HepG2 (cell line): ENCODE measurements around the gene JOSD2. TPM values are rescaled to one million over a fixed set of nuclear protein-coding genes. Genes with fewer than 3 reads are reported as not detected.

Experiments used
- ATAC-seq: fragments of 200-7000 bp; cut with Tn5 transposase; 3 replicates; pipeline ENCODE4 v1.9.1; 2020; ENCODE audit warnings: mild to moderate bottlenecking, moderate library complexity
- BruUV-seq: library from RNA; stranded (reverse); fragments of 400-500 nt; replicated peaks from 2 replicates; lab custom pipeline; 2021; lab: Mats Ljungman, UMichigan
- CTCF ChIA-PET: fragments of 300-600 bp; formaldehyde crosslinking; extraction: SDS; loops from one replicate; lab custom pipeline; 2021; ENCODE audit warnings: low total read pairs, inconsistent platforms, low intra/inter-chr PET ratio; lab: Yijun Ruan, JAX
- POLR2A ChIA-PET: fragments of 350-600 bp; sonication (Branson Sonifier 250); formaldehyde crosslinking; loops from one replicate; lab custom pipeline; 2020; ENCODE audit warnings: antibody characterized with exemption, inconsistent platforms; lab: Yijun Ruan, JAX
- DNase-seq: peaks from one replicate; pipeline ENCODE4 v3.0.0-alpha.2; 2015; ENCODE audit warnings: low spot score
- FAIRE-seq: peaks from 3 replicates; lab custom pipeline; 2011; peaks lifted over from hg19 to GRCh38; lab: Jason Lieb, UNC
- H2AFZ ChIP-seq: one replicate; pipeline ENCODE4 v1.6.1; 2011; ENCODE audit warnings: low read length, inconsistent platforms
- H3K27ac ChIP-seq: fragments of 300-600 bp; 3 replicates; pipeline ENCODE4 v1.8.0; 2011; ENCODE audit warnings: mixed run types, mild to moderate bottlenecking, mixed read lengths, low read length, inconsistent platforms; ENCODE audit not compliant: insufficient read depth; ENCODE audit errors: extremely low read length
- H3K27me3 ChIP-seq, 2 experiments: fragments of 200-600 bp in 1 of 2; 2 replicates in 1 of 2; 3 replicates in 1 of 2; pipeline versions ENCODE4 v1.6.0 to v1.8.0; 2011; ENCODE audit warnings: low read length in 2 of 2, mild to moderate bottlenecking in 2 of 2, moderate library complexity in 2 of 2, inconsistent platforms in 1 of 2; ENCODE audit not compliant: insufficient read depth in 2 of 2, control insufficient read depth in 1 of 2
- H3K36me3 ChIP-seq, 2 experiments: fragments of 200-600 bp in 1 of 2; replicated peaks in 1 of 2; 2 replicates in 1 of 2; 3 replicates in 1 of 2; pipeline versions ENCODE4 v1.5.1 to v1.8.0; 2011; ENCODE audit warnings: low read length in 2 of 2, inconsistent platforms in 1 of 2; ENCODE audit not compliant: insufficient read depth in 2 of 2, control insufficient read depth in 1 of 2
- H3K4me1 ChIP-seq: 2 replicates; pipeline ENCODE4 v1.5.1; 2012; ENCODE audit warnings: low read length, inconsistent platforms; ENCODE audit not compliant: insufficient read depth
- H3K4me2 ChIP-seq: 2 replicates; pipeline ENCODE4 v1.6.0; 2011; ENCODE audit warnings: low read depth, low read length, inconsistent platforms
- H3K4me3 ChIP-seq, 3 experiments: fragments of 200-600 bp in 1 of 3; sonication (generic), shearing (Covaris generic) in 1 of 3; replicated peaks in 1 of 3; 2 replicates each; pipeline ENCODE4 v1.5.1; 2011 to 2016; ENCODE audit warnings: low read length in 3 of 3, inconsistent platforms in 2 of 3, low read depth in 2 of 3, mild to moderate bottlenecking in 2 of 3, control low read depth in 1 of 3, mixed read lengths in 1 of 3; ENCODE audit not compliant: insufficient read depth in 1 of 3
- H3K79me2 ChIP-seq: one replicate; pipeline ENCODE4 v1.6.1; 2011; ENCODE audit warnings: low read length, inconsistent platforms; ENCODE audit not compliant: insufficient read depth
- H3K9ac ChIP-seq: 2 replicates; pipeline ENCODE4 v1.6.0; 2011; ENCODE audit warnings: mild to moderate bottlenecking, low read depth, low read length, inconsistent platforms; ENCODE audit not compliant: insufficient read depth
- H3K9me3 ChIP-seq: 2 replicates; pipeline ENCODE4 v1.5.1; 2012; ENCODE audit warnings: mild to moderate bottlenecking, low read length
- H4K20me1 ChIP-seq: 2 replicates; pipeline ENCODE4 v1.6.0; 2011; ENCODE audit warnings: inconsistent platforms, mild to moderate bottlenecking, low read length, moderate library complexity; ENCODE audit not compliant: insufficient read depth
- HNRNPLL ChIP-seq: fragments of 200-400 bp; formaldehyde crosslinking; IDR thresholded peaks from 2 replicates; pipeline ENCODE4 v1.6.1; 2017; ENCODE audit warnings: mild to moderate bottlenecking, low read depth, low read length; ENCODE audit not compliant: poor library complexity, severe bottlenecking
- KLF12 ChIP-seq: sonication (generic); formaldehyde crosslinking; IDR thresholded peaks from 2 replicates; pipeline ENCODE4 v1.4.0; 2020; ENCODE audit warnings: missing genetic modification reagents, borderline replicate concordance
- NR3C1 ChIP-seq: sonication (generic); formaldehyde crosslinking; IDR thresholded peaks from 2 replicates; pipeline ENCODE4 v1.4.0; 2020; ENCODE audit warnings: missing genetic modification reagents
- SRY ChIP-seq: sonication (generic); formaldehyde crosslinking; IDR thresholded peaks from 2 replicates; pipeline ENCODE4 v1.8.0; 2022; ENCODE audit warnings: mild to moderate bottlenecking, missing genetic modification reagents
- TBX3 ChIP-seq: fragments of 450-650 bp; IDR thresholded peaks from 2 replicates; pipeline ENCODE4 v1.6.1; 2017; ENCODE audit warnings: antibody characterized with exemption, mild to moderate bottlenecking, inconsistent platforms, borderline replicate concordance
- YEATS4 ChIP-seq: sonication (generic); formaldehyde crosslinking; IDR thresholded peaks from 2 replicates; pipeline ENCODE4 v1.4.0; 2020; ENCODE audit warnings: missing genetic modification reagents, borderline replicate concordance
- ZNF530 ChIP-seq: sonication (generic); formaldehyde crosslinking; IDR thresholded peaks from 2 replicates; pipeline ENCODE4 v1.5.0; 2020; ENCODE audit warnings: low read depth, mild to moderate bottlenecking, missing genetic modification reagents
- ZNF562 ChIP-seq: sonication (generic); formaldehyde crosslinking; IDR thresholded peaks from 2 replicates; pipeline ENCODE4 v1.8.0; 2022; ENCODE audit warnings: missing genetic modification reagents, borderline replicate concordance
- ZNF629 ChIP-seq: sonication (generic); formaldehyde crosslinking; conservative IDR thresholded peaks from 2 replicates; pipeline ENCODE4 v1.5.0; 2020; ENCODE audit warnings: missing genetic modification reagents
- ZSCAN30 ChIP-seq: sonication (generic); formaldehyde crosslinking; IDR thresholded peaks from 2 replicates; pipeline ENCODE4 v1.5.0; 2020; ENCODE audit warnings: mild to moderate bottlenecking, missing genetic modification reagents
- WGBS: methylation state at CpG from one replicate; pipeline ENCODE4 v1.1.6; 2017; ENCODE audit warnings: low lambda C conversion rate; 5-methylcytosine and 5-hydroxymethylcytosine counted together
- in situ Hi-C: cut with HindIII; loops from 2 replicates; pipeline ENCODE4 v1.10.0; 2017; ENCODE audit warnings: low pct_unique_long_range_greater_than_20kb; ENCODE audit not compliant: extremely low pct_ligation_motif_present
- intact Hi-C: fragments of 100-400 bp; cut with micrococcal nuclease; formaldehyde crosslinking; loops from one replicate; pipeline ENCODE4 v1.10.0; 2022; ENCODE audit not compliant: unreplicated experiment
- polyA plus RNA-seq, 8 experiments: library from polyadenylated mRNA; depleted of rRNA in 3 of 8; stranded (reverse) in 7 of 8; unstranded in 1 of 8; fragments of >200 nt; fragmentation: Illumina TruSeq in 4 of 8; extraction: Trizol in 4 of 8; gene quantifications; 2 replicates each; pipeline versions ENCODE4 v1.2.1 to v1.2.3, GENCODE V29; 2011 to 2016; ENCODE audit warnings: low read depth in 4 of 8, missing spikeins in 1 of 8, mixed read lengths in 1 of 8; ENCODE audit not compliant: insufficient read depth in 1 of 8
- total RNA-seq, 5 experiments: library from RNA; depleted of rRNA; stranded (reverse); fragments of >200 nt; fragmentation: Illumina TruSeq; extraction: Trizol; gene quantifications; 2 replicates each; pipeline ENCODE4 v1.2.3, GENCODE V29; 2016; ENCODE audit warnings: low read depth in 1 of 5
- TF ChIP-seq, protein P1 (sequence below): sonication (generic); formaldehyde crosslinking; IDR thresholded peaks from 2 replicates; pipeline ENCODE4 v1.5.0; 2020; ENCODE audit warnings: mild to moderate bottlenecking, missing genetic modification reagents, moderate library complexity
- TF ChIP-seq, protein P2 (sequence below): sonication (generic); formaldehyde crosslinking; IDR thresholded peaks from 2 replicates; pipeline ENCODE4 v1.4.0; 2020; ENCODE audit warnings: missing genetic modification reagents
- TF ChIP-seq, protein P3 (sequence below): sonication (generic); formaldehyde crosslinking; IDR thresholded peaks from 2 replicates; pipeline ENCODE4 v1.5.0; 2020; ENCODE audit warnings: missing genetic modification reagents
- TF ChIP-seq, protein P4 (sequence below): sonication (generic); formaldehyde crosslinking; IDR thresholded peaks from 2 replicates; pipeline ENCODE4 v1.4.0; 2020; ENCODE audit warnings: mild to moderate bottlenecking, missing genetic modification reagents
- TF ChIP-seq, protein P5 (sequence below): sonication (generic); formaldehyde crosslinking; IDR thresholded peaks from 2 replicates; pipeline ENCODE4 v1.8.0; 2022; ENCODE audit warnings: missing genetic modification reagents, mild to moderate bottlenecking, borderline replicate concordance

Gene JOSD2
- total and polyA plus RNA-seq, 2 of the 13 experiments (the other 11 are each of a cell fraction or from before 2014, with no cell fraction given) = 2.0 to 4.1 TPM

DNA sequence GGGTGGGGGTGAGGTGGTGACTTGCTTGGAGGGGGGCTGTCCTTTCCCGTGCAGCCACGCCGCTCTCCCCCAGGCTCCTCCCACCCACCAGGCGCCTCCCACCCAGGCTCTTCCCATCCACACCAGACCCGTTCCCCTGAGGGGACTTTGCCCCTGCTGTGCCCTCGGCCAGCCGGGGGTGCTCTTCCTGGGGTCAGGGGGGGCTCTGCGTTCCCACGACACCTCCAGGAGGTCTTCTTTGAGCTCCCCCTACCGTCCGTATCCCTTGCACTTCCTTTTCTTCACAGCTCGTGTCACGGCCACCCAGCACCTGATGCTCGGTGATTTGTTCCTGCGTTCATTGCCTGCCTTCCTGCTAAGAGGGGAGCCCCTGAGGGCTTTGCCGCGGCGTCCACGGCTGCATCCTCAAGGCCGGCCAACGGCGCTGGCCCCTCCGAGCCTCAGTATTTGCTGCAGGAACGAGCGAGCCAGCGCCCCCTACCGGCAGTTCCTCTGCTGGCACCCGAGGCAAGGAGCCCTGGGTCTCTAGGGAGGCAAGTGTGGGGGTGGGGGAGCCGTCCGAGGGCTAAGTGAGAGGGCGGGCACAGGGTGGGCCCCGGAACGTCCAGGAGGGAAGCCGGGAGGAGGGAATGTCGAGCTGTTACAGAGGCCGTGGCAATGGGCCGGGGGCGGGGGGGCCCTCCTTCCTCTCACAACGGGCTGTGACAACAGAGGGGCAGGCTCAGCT, 45.5 kb upstream of the JOSD2 start:
- DNase-seq (peak; percentile 33), ATAC-seq (peak; percentile 84), FAIRE-seq (no peak)
- ChIA-PET CTCF (interaction anchor here (1.4 kb wide), 1 partner anchor 19 kb away, joined by 9 read pairs; no protein-coding TSS in a partner anchor), POLR2A (interaction anchor here (0.7 kb wide), 1 partner anchor 12 kb away, joined by 5 read pairs; no protein-coding TSS in a partner anchor)
- Histone ChIP-seq H3K36me3 (no peaks in the 10 kb centered on the region), H3K9me3 (no peaks in the 10 kb centered on the region), H3K4me1 (peaks cover 13% of the 10 kb centered on the region), H3K4me2 (peak overlapping the region; percentile 84), H3K27ac (no peak overlapping the region), H4K20me1 (no peaks in the 10 kb centered on the region), H3K79me2 (no peaks in the 10 kb centered on the region), H3K9ac (no peak overlapping the region), H3K4me3 (peak overlapping the region in 2 of 3 experiments; percentile 4 to 62; a peak in 2 of 6 replicates), H2AFZ (no peak overlapping the region), H3K27me3 (peaks cover 1 to 16% of the 10 kb centered on the region in 2 experiments; a peak in 3 of 5 replicates)
- BruUV-seq = no TSS peak
- intact Hi-C loops (no loop called here), in situ Hi-C loops (no loop called here)
- WGBS = 3% methylated on average over 26 of the region's 39 CpGs
- TF ChIP-seq, protein P1, sequence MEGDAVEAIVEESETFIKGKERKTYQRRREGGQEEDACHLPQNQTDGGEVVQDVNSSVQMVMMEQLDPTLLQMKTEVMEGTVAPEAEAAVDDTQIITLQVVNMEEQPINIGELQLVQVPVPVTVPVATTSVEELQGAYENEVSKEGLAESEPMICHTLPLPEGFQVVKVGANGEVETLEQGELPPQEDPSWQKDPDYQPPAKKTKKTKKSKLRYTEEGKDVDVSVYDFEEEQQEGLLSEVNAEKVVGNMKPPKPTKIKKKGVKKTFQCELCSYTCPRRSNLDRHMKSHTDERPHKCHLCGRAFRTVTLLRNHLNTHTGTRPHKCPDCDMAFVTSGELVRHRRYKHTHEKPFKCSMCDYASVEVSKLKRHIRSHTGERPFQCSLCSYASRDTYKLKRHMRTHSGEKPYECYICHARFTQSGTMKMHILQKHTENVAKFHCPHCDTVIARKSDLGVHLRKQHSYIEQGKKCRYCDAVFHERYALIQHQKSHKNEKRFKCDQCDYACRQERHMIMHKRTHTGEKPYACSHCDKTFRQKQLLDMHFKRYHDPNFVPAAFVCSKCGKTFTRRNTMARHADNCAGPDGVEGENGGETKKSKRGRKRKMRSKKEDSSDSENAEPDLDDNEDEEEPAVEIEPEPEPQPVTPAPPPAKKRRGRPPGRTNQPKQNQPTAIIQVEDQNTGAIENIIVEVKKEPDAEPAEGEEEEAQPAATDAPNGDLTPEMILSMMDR (CRISPR knock-in tag) = peak; percentile 79
- TF ChIP-seq ZSCAN30 (CRISPR knock-in tag) (no peak), TBX3 (no peak), YEATS4 (0 out of 2 replicates have a peak, but pooled peaks have one; percentile 27), ZNF629 (CRISPR knock-in tag) (no peak), HNRNPLL (peak; percentile 24), ZNF530 (no peak), ZNF562 (CRISPR knock-in tag) (no peak), KLF12 (CRISPR knock-in tag) (no peak), NR3C1 (CRISPR knock-in tag) (no peak), SRY (CRISPR knock-in tag) (no peak)
- TF ChIP-seq, protein P2, sequence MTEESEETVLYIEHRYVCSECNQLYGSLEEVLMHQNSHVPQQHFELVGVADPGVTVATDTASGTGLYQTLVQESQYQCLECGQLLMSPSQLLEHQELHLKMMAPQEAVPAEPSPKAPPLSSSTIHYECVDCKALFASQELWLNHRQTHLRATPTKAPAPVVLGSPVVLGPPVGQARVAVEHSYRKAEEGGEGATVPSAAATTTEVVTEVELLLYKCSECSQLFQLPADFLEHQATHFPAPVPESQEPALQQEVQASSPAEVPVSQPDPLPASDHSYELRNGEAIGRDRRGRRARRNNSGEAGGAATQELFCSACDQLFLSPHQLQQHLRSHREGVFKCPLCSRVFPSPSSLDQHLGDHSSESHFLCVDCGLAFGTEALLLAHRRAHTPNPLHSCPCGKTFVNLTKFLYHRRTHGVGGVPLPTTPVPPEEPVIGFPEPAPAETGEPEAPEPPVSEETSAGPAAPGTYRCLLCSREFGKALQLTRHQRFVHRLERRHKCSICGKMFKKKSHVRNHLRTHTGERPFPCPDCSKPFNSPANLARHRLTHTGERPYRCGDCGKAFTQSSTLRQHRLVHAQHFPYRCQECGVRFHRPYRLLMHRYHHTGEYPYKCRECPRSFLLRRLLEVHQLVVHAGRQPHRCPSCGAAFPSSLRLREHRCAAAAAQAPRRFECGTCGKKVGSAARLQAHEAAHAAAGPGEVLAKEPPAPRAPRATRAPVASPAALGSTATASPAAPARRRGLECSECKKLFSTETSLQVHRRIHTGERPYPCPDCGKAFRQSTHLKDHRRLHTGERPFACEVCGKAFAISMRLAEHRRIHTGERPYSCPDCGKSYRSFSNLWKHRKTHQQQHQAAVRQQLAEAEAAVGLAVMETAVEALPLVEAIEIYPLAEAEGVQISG = 0 out of 2 replicates have a peak, but pooled peaks have one; percentile 19
- TF ChIP-seq, protein P3, sequence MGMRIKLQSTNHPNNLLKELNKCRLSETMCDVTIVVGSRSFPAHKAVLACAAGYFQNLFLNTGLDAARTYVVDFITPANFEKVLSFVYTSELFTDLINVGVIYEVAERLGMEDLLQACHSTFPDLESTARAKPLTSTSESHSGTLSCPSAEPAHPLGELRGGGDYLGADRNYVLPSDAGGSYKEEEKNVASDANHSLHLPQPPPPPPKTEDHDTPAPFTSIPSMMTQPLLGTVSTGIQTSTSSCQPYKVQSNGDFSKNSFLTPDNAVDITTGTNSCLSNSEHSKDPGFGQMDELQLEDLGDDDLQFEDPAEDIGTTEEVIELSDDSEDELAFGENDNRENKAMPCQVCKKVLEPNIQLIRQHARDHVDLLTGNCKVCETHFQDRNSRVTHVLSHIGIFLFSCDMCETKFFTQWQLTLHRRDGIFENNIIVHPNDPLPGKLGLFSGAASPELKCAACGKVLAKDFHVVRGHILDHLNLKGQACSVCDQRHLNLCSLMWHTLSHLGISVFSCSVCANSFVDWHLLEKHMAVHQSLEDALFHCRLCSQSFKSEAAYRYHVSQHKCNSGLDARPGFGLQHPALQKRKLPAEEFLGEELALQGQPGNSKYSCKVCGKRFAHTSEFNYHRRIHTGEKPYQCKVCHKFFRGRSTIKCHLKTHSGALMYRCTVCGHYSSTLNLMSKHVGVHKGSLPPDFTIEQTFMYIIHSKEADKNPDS = no peak
- TF ChIP-seq, protein P4, sequence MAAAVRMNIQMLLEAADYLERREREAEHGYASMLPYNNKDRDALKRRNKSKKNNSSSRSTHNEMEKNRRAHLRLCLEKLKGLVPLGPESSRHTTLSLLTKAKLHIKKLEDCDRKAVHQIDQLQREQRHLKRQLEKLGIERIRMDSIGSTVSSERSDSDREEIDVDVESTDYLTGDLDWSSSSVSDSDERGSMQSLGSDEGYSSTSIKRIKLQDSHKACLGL (CRISPR knock-in tag) = no peak
- TF ChIP-seq, protein P5, sequence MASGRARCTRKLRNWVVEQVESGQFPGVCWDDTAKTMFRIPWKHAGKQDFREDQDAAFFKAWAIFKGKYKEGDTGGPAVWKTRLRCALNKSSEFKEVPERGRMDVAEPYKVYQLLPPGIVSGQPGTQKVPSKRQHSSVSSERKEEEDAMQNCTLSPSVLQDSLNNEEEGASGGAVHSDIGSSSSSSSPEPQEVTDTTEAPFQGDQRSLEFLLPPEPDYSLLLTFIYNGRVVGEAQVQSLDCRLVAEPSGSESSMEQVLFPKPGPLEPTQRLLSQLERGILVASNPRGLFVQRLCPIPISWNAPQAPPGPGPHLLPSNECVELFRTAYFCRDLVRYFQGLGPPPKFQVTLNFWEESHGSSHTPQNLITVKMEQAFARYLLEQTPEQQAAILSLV (CRISPR knock-in tag) = no peak
